Aorta (tissue), 5 donors: Measurements from ENCODE around the gene APOC4. TPM values are rescaled to one million over a fixed set of nuclear protein-coding genes. Genes with fewer than 3 reads are reported as not detected.

Experiments
- ATAC-seq: fragments of 200-7000 bp; cut with Tn5 transposase; one replicate; pipeline ENCODE4 v1.9.1; 2022; ENCODE audit warnings: moderate library complexity; ENCODE audit not compliant: low FRiP score
- DNase-seq, 2 donors: peaks; one replicate each; pipeline ENCODE4 v3.0.0-alpha.2; 2020
- H3K27ac ChIP-seq, 2 donors: one replicate each; pipeline ENCODE4 v1.5.1; 2013; ENCODE audit warnings: low read length in 2 of 2, mild to moderate bottlenecking in 2 of 2, moderate library complexity in 2 of 2, control low read depth in 1 of 2, inconsistent platforms in 1 of 2, low read depth in 1 of 2
- H3K27me3 ChIP-seq, 2 donors: one replicate each; pipeline ENCODE4 v1.6.1; 2013; ENCODE audit warnings: control low read depth in 1 of 2, low read length in 1 of 2, mild to moderate bottlenecking in 1 of 2, moderate library complexity in 1 of 2; ENCODE audit not compliant: insufficient read depth in 2 of 2, control insufficient read depth in 1 of 2
- H3K36me3 ChIP-seq, 2 donors: one replicate each; pipeline ENCODE4 v1.6.1; 2013; ENCODE audit warnings: control low read depth in 1 of 2, low read length in 1 of 2, mild to moderate bottlenecking in 1 of 2; ENCODE audit not compliant: insufficient read depth in 2 of 2, control insufficient read depth in 1 of 2
- H3K4me1 ChIP-seq, 2 donors: one replicate each; pipeline ENCODE4 v1.6.1; 2013; ENCODE audit warnings: low read length in 2 of 2, control low read depth in 1 of 2, mild to moderate bottlenecking in 1 of 2, moderate library complexity in 1 of 2; ENCODE audit not compliant: insufficient read depth in 2 of 2, control insufficient read depth in 1 of 2
- H3K4me3 ChIP-seq, 2 donors: one replicate each; pipeline ENCODE4 v1.5.1; 2013; ENCODE audit warnings: low read length in 2 of 2, control low read depth in 1 of 2, mild to moderate bottlenecking in 1 of 2
- H3K9me3 ChIP-seq: one replicate; pipeline ENCODE4 v1.6.1; 2013; ENCODE audit warnings: mild to moderate bottlenecking, low read length; ENCODE audit not compliant: control insufficient read depth
- WGBS, 2 donors: extraction: QIAGEN DNeasy Blood & Tissue Kit; methylation state at CpG; one replicate each; pipeline ENCODE4 v1.1.7; 2013; 5-methylcytosine and 5-hydroxymethylcytosine counted together
- intact Hi-C, 2 donors: fragments of 100-400 bp; cut with DNase I; formaldehyde crosslinking; loops; one replicate each; pipeline versions ENCODE4 v1.14.2 to v1.15.0; 2022
- polyA plus RNA-seq, 2 donors: library from polyadenylated mRNA; stranded (reverse); fragments of 200-250 nt; gene quantifications; one replicate each; pipeline ENCODE4 v1.2.3, GENCODE V29; 2013
- total RNA-seq, 2 donors: library from RNA; stranded (reverse); fragmentation: NEBNext Ultra II Directional; extraction: Animal tissue kit (Norgen Biotek cat#: 25700); gene quantifications; one replicate each; pipeline ENCODE4 v1.2.1, GENCODE V29; 2021
- donor health status: healthy with polysubstance abuse.
- donor health status: Bipolar disorder and iron deficiency.
- donor health status: DM: no; HTN: no; CAD: no.
- donor health status: DM: no; HTN: no; CAD: no.
- donor health status: DM: yes; HTN: yes; CAD: no.

The APOC4 gene
- total and polyA plus RNA-seq, 4 donors: not detected

DNA sequence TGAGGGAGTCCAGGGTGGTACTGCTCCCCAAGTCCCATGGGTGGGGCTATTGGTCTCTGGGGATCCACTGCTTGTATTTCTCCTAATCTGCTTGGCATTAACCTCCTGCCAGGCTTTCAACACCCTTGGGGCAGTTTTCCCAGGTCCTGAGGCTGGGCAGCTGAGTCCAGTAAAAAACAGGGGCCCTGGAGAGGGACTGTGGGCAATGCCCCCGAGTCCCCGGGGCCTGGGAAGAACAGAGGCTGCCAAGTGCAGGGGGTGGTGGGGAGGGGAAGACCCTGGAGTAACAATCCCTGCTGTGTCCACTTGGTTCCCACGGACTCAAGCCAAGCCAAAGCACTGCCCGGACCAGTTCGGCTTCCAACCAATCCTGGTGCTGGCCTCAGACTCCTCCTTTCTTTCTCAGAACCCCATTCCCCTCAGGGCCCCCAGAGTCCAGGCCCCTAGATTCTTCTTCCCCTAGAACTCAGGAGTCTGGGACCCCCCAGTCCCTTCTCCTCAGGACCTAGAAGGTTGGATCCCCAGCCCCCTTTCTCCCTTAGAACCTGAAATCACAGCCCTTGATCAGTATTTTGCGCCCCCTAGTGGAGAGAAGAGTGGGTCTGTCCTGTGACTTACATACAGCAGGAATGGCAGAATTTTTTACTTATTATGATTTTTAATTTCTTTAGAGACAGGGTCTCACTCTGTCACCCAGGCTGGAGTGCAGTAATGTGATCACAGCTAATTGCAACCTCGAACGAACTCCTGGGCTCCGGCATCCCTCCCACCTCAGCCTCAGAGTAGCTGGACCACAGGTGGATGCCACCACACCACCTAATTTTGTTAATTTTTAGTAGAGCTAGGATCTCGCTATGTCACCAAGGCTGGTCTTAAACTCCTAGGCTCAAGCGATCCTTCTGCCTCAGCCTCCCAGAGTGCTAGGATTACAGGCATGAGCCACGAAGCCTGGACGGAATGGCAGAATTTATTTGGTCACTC is 9.4 kb downstream of the APOC4 start:
- 25 to 27% methylated on average over 13 of the region's 13 CpGs for WGBS, 2 donors
- no peaks in the 10 kb centered on the region for H3K36me3 ChIP-seq
- peak in 1 of 2 donors; percentile 66 for DNase-seq
- H3K9me3 ChIP-seq: no peaks in the 10 kb centered on the region
- H3K27ac ChIP-seq: no peak overlapping the region
- H3K27me3 ChIP-seq: no peaks in the 10 kb centered on the region
- ATAC-seq: no peak
- H3K4me1 ChIP-seq: no peaks in the 10 kb centered on the region
- no peak overlapping the region for H3K4me3 ChIP-seq
- intact Hi-C loops: loop anchor here (2.0 to 5.0 kb wide), 3 partner anchors 47 to 51 kb away; partner anchors contain the start of genes APOE (in 1 of the 2) and RELB (in 1 of the 2)

DNA sequence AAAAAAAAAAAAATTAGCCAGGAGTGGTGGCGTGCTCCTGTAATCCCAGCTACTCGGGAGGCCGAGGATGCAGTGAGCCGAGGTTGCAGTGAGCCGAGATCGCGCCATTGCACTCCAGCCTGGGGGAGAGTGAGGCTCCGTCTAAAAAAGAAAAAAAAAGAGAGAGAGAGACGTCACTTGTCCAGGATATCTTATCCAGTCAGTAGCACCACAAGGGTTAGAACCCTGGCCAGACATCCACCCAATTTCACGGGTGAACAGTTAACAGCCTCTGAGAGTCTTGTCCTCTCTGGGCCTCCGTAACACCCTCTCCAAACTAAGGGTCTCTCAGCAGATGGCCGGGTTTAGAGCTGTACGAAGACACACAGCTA is 12.2 kb downstream of the APOC4 start:
- Histone ChIP-seq H3K4me3 (peak overlapping the region; percentile 69 to 80), H3K4me1 (no peaks in the 10 kb centered on the region), H3K9me3 (no peaks in the 10 kb centered on the region), H3K27ac (peak overlapping the region in 1 of 2 donors; percentile 94), H3K36me3 (no peaks in the 10 kb centered on the region), H3K27me3 (no peaks in the 10 kb centered on the region)
- ATAC-seq: no peak
- DNase-seq: no peak
- intact Hi-C loops: loop anchor here (5.0 kb wide), 2 partner anchors 48 to 52 kb away; partner anchors contain the start of gene RELB (in 1 of the 2)
- 27 to 43% methylated on average over 13 of the region's 13 CpGs for WGBS, 2 donors

DNA sequence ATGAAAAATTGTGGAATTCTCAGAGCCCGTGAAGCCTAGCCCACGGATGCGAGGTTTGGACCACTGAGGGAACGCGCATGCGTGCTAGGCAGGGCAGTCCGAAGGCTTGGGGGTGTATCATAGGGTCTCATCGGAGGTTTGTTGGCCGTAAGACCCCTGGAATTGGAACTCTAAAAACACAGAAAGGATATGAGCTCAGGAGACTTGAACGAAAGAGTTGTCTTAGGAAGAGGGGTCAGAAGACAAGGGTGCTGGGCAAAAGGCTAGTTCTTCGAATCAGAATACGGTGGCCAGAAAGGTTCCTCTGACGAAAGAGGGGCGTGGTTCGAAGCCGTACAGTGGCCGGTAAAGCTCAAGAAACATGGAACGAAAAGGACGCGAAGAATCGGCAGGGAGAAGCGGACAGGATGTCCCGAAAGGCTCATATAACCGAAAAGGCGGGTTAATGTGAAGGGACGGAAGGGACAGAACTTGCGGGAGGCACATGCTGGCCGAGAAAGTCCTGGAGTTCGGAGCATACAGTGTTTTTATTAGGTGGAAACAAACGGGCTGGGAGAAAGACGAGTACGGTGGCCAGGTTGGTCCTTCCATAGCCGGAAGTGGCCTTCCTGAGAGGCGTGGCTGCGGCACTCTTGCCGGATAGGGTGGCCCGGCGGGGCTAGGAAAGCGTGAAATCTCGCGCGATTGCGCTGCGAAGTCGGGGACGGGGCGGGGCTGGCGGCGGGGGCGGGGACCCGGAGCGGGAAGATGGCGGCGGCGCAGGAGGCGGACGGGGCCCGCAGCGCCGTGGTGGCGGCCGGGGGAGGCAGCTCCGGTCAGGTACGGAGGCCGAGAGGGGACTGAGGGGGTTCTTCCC is 12.8 kb downstream of the APOC4 start, which contains the start of gene CLPTM1:
CLPTM1 (plus strand) TSS at position 732 of the 856 bp plus-strand sequence; CDS start at position 748, 16 bp downstream.
- ATAC-seq: peak; percentile 97
- Histone ChIP-seq H3K27ac (peak within 1 kb of the TSS in 1 of 2 donors; percentile 94), H3K4me3 (peak within 1 kb of the TSS; percentile 93 to 97), H3K9me3 (no peaks in the 10 kb centered on the region), H3K4me1 (no peaks in the 10 kb centered on the region), H3K36me3 (no peaks in the 10 kb centered on the region), H3K27me3 (no peaks in the 10 kb centered on the region)
- intact Hi-C loops: loop anchor here (5.0 kb wide), 2 partner anchors 47 to 53 kb away; partner anchors contain the start of gene RELB (in 1 of the 2)
- WGBS, 2 donors: 0 to 1% methylated on average over 65 of the region's 65 CpGs
- peak; percentile 99 for DNase-seq

DNA sequence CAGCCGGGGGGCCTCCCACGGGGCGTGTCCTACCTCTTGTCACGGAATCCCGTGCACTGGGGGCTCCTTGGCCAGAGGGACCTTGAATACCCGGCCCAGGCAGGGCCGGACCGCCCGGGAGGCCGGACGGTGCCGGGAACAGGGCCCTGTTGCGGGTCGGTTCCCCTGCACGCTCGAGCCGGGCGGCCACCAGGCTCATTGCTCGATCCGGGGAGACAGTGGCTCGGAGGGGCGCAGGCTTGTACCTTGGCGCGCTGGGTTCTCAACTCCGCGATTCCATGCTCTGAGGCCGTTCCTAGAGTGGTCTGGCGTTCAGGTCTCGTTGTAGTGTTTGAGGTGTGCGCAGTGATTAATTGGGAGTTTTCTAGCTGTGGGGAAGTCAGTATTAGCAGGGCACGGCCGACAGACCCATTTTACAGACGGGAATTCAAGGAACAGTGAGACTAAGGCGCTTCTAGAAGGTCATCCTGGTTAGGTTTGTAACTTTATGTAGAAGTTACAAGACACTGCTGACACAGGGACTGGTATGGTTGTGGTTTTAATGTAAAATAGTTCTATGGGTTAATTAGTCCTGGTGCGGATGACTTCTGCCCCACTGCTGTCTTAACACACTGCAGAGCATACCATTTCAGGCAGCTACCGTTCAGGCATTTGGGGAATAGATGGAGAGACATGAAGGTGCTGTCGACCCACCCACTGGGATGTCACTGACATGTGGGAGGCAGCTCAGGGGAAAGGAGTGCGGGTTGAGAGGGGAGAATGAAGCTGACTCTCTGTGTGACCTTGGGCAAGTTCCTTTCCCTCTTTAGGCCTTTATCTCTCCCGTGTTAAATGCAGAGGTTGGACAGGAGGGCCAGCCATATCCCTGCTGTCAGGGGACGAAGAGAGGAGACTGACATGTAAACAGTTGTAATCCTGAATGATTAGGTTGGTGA is 13.7 kb downstream of the APOC4 start:
- Histone ChIP-seq H3K4me3 (peak overlapping the region; percentile 93 to 97), H3K9me3 (no peaks in the 10 kb centered on the region), H3K27ac (peak overlapping the region in 1 of 2 donors; percentile 49), H3K27me3 (no peaks in the 10 kb centered on the region), H3K36me3 (no peaks in the 10 kb centered on the region), H3K4me1 (no peaks in the 10 kb centered on the region)
- intact Hi-C loops: no loop called here
- no peak for DNase-seq
- 3 to 4% methylated on average over 37 to 40 of the region's 40 CpGs for WGBS, 2 donors
- ATAC-seq: no peak

DNA sequence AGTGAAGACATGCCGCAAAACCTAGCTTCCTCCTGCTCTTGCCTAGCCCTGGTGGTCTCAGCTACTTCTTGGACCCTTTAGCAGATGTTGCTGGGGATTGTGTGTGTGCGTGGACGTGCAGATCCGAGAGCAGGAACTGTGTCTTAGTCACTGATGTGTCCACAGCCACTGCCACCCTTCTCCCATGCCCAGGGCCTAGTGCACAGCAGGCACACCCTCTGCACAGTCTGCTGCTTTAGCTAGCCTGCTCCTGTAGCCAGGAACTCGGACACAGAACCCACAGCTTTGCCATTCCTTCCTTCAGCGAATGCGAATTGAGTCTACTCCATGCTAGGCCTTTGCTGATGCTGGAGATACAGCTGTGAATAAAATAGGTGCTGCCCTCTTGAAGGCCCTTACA is 15.5 kb downstream of the APOC4 start:
- Histone ChIP-seq H3K9me3 (no peaks in the 10 kb centered on the region), H3K4me1 (no peaks in the 10 kb centered on the region), H3K36me3 (no peaks in the 10 kb centered on the region), H3K4me3 (no peak overlapping the region), H3K27me3 (no peaks in the 10 kb centered on the region), H3K27ac (no peak overlapping the region)
- DNase-seq (no peak), ATAC-seq (no peak)
- intact Hi-C loops: no loop called here
- WGBS, 2 donors: 72 to 73% methylated on average over 7 of the region's 7 CpGs

DNA sequence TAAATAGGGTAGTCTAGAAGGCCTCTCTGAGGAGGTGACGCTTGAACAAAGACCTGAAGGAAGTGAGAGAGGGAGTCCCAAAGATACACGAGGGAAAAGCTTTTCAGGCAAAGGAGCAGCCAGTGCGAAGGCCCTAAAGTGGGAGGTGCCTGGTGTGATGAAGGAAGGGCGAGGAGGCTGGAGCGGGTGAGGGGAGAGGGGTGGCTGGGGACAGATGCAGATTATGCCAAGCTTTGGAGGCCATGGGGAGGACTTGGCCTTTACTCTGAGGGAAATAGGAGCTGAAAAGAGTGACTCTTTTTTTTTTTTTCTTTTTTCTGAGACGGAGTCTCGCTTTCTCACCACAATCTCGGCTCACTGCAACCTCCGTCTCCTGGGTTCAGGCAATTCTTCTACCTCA is 16.1 kb downstream of the APOC4 start:
- WGBS, 2 donors: 74 to 80% methylated on average over 8 to 9 of the region's 9 CpGs
- DNase-seq (no peak), ATAC-seq (no peak)
- no peaks in the 10 kb centered on the region for H3K36me3 ChIP-seq
- H3K4me3 ChIP-seq: no peak overlapping the region
- no peaks in the 10 kb centered on the region for H3K4me1 ChIP-seq
- no peaks in the 10 kb centered on the region for H3K9me3 ChIP-seq
- no peaks in the 10 kb centered on the region for H3K27me3 ChIP-seq
- H3K27ac ChIP-seq: no peak overlapping the region
- intact Hi-C loops: no loop called here

DNA sequence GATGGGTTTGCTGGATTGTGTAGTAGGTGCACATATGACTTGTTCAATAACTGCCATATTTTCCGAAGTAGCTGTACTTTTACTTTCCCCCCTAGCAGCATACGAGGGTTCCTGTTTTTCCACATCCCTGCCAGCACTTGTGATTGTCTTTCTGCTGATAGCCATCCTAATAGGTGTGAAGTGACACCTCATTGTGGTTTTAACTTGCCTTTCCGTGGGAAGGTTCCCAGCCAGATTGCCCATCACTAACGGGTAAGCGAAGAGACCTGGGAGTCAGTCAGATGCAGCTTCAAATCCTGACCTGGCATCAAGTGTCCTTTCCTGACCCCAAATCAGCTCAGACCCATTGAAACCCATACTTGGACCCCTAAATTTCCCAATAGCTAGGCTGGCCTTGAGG is 17.7 kb downstream of the APOC4 start:
- intact Hi-C loops: no loop called here
- Histone ChIP-seq H3K27me3 (no peaks in the 10 kb centered on the region), H3K9me3 (no peaks in the 10 kb centered on the region), H3K27ac (no peak overlapping the region), H3K36me3 (no peaks in the 10 kb centered on the region), H3K4me3 (no peak overlapping the region), H3K4me1 (no peaks in the 10 kb centered on the region)
- ATAC-seq (no peak), DNase-seq (no peak)
- 70 to 71% methylated on average over 5 of the region's 5 CpGs for WGBS, 2 donors
